ENCODE results near the gene TTC9B.

TTC9B gene

GRCh38 chr19:40236366-40236765 is 18.2 kb upstream of the TTC9B start:
- no peak overlapping the region for H3K27ac ChIP-seq
- TF ChIP-seq CTCF (conservative IDR thresholded peaks at IDR 0.05), result no peak

- no peak overlapping the region for H3K27ac ChIP-seq
- TF ChIP-seq CTCF (conservative IDR thresholded peaks at IDR 0.05), result no peak
These were observed 17.8 kb upstream of the TTC9B start for GRCh38 chr19:40236026-40236355.

GRCh38 chr19:40235238-40236025 is 17.2 kb upstream of the TTC9B start:
- TF ChIP-seq CTCF (conservative IDR thresholded peaks at IDR 0.05), result peak; percentile 41; the same call in 1 of the 2 replicates
- H3K27ac ChIP-seq, result no peak overlapping the region

GRCh38 chr19:40234429-40235237 is 16.4 kb upstream of the TTC9B start:
- no peak for TF ChIP-seq CTCF (conservative IDR thresholded peaks at IDR 0.05)
- no peak overlapping the region for H3K27ac ChIP-seq

GRCh38 chr19:40233811-40234389 is 15.7 kb upstream of the TTC9B start:
- no peak for TF ChIP-seq CTCF (conservative IDR thresholded peaks at IDR 0.05)

GRCh38 chr19:40232949-40233810 is 15.0 kb upstream of the TTC9B start:
- H3K27ac ChIP-seq, result no peak overlapping the region
- TF ChIP-seq CTCF (conservative IDR thresholded peaks at IDR 0.05), result no peak

More at GRCh38 chr19:40233811-40234389, 15.7 kb upstream of the TTC9B start:
- no peak overlapping the region for H3K27ac ChIP-seq

All from VCaP (cell line).